Naive thymus-derived CD4-positive, alpha-beta T cell (primary cell): ENCODE results near the gene FXYD4. TPM values are rescaled to one million over a fixed set of nuclear protein-coding genes. Genes with fewer than 3 reads are reported as not detected.

ENCODE experiments used
- ATAC-seq: fragments of 150-1000 bp; cut with Tn5 transposase; 2 replicates; pipeline ENCODE4 v1.10.0; 2021; ENCODE audit warnings: mild to moderate bottlenecking, moderate library complexity
- CTCF ChIA-PET: fragments of 350-600 bp; sonication (Branson Sonifier 250); formaldehyde crosslinking; loops from one replicate; lab custom pipeline; 2021; ENCODE audit warnings: antibody characterized with exemption; lab: Charles Lee
- POLR2A ChIA-PET: fragments of 350-600 bp; sonication (Branson Sonifier 250); formaldehyde crosslinking; loops from one replicate; lab custom pipeline; 2021; ENCODE audit warnings: antibody characterized with exemption, inconsistent platforms; lab: Charles Lee
- DNase-seq, 9 donors: peaks; one replicate each; pipeline versions ENCODE4 v3.0.0 to v3.0.0-alpha.2; 2020 to 2022; ENCODE audit warnings: mixed read lengths in 1 of 9
- H3K27ac ChIP-seq: one replicate; pipeline ENCODE4 v1.7.0; 2013; ENCODE audit warnings: mild to moderate bottlenecking, low read depth, low read length, moderate library complexity
- H3K27me3 ChIP-seq, 2 donors: one replicate each; pipeline ENCODE4 v1.7.0; 2013; ENCODE audit warnings: low read length in 2 of 2, mild to moderate bottlenecking in 2 of 2, moderate library complexity in 2 of 2; ENCODE audit not compliant: control insufficient read depth in 2 of 2, insufficient read depth in 2 of 2
- H3K36me3 ChIP-seq, 3 experiments: 1 replicate in 2 of 3; 2 replicates in 1 of 3; pipeline ENCODE4 v1.7.0; 2013; ENCODE audit warnings: low read length in 3 of 3, mild to moderate bottlenecking in 3 of 3, moderate library complexity in 1 of 3; ENCODE audit not compliant: insufficient read depth in 3 of 3, control insufficient read depth in 2 of 3
- H3K4me1 ChIP-seq, 2 donors: one replicate each; pipeline ENCODE4 v1.7.0; 2013; ENCODE audit warnings: low read length in 2 of 2, mild to moderate bottlenecking in 2 of 2, moderate library complexity in 1 of 2; ENCODE audit not compliant: control insufficient read depth in 2 of 2, insufficient read depth in 2 of 2
- H3K4me3 ChIP-seq: 2 replicates; pipeline ENCODE4 v1.7.0; 2013; ENCODE audit warnings: mild to moderate bottlenecking, low read length
- H3K9me3 ChIP-seq, 3 experiments: 1 replicate in 2 of 3; 2 replicates in 1 of 3; pipeline ENCODE4 v1.7.0; 2013; ENCODE audit warnings: low read length in 3 of 3; ENCODE audit not compliant: control insufficient read depth in 2 of 3
- H3K27ac Mint-ChIP-seq, 9 donors: one replicate each; pipeline ENCODE4 v1.8.0; 2020 to 2022; ENCODE audit warnings: mixed read lengths in 9 of 9, mild to moderate bottlenecking in 8 of 9, moderate library complexity in 5 of 9, inconsistent platforms in 2 of 9
- H3K27me3 Mint-ChIP-seq, 5 donors: one replicate each; pipeline ENCODE4 v1.8.0; 2021 to 2022; ENCODE audit warnings: mixed read lengths in 5 of 5, mild to moderate bottlenecking in 1 of 5
- H3K36me3 Mint-ChIP-seq, 5 donors: one replicate each; pipeline ENCODE4 v1.8.0; 2020 to 2022; ENCODE audit warnings: mixed read lengths in 5 of 5, mild to moderate bottlenecking in 3 of 5, inconsistent platforms in 1 of 5
- H3K4me1 Mint-ChIP-seq, 7 donors: one replicate each; pipeline ENCODE4 v1.8.0; 2020 to 2022; ENCODE audit warnings: mixed read lengths in 7 of 7, mild to moderate bottlenecking in 3 of 7, inconsistent platforms in 1 of 7
- H3K4me3 Mint-ChIP-seq, 10 donors: one replicate each; pipeline ENCODE4 v1.8.0; 2020 to 2022; ENCODE audit warnings: mild to moderate bottlenecking in 10 of 10, mixed read lengths in 10 of 10, moderate library complexity in 6 of 10, inconsistent platforms in 2 of 10
- H3K9me3 Mint-ChIP-seq, 11 donors: one replicate each; pipeline ENCODE4 v1.8.0; 2020 to 2022; ENCODE audit warnings: mixed read lengths in 11 of 11, mild to moderate bottlenecking in 4 of 11, inconsistent platforms in 1 of 11, moderate library complexity in 1 of 11
- intact Hi-C, 2 donors: fragments of 100-400 bp; cut with micrococcal nuclease; formaldehyde crosslinking; loops; one replicate each; pipeline ENCODE4 v1.15.1; 2023
- polyA plus RNA-seq, 2 donors: library from polyadenylated mRNA; unstranded; fragments of 300-500 nt; fragmentation: Illumina TruSeq; gene quantifications; one replicate each; pipeline ENCODE4 v1.2.3, GENCODE V29; 2021
- total RNA-seq, 6 experiments: library from RNA in 5 of 6; stranded (reverse) in 5 of 6; gene quantifications; 1 replicate in 5 of 6; 2 replicates in 1 of 6; pipeline ENCODE4 v1.2.3 and lab custom pipeline; 2021 to 2026

FXYD4 gene
- total and polyA plus RNA-seq, 7 experiments from 2014 or later: not detected

DNA sequence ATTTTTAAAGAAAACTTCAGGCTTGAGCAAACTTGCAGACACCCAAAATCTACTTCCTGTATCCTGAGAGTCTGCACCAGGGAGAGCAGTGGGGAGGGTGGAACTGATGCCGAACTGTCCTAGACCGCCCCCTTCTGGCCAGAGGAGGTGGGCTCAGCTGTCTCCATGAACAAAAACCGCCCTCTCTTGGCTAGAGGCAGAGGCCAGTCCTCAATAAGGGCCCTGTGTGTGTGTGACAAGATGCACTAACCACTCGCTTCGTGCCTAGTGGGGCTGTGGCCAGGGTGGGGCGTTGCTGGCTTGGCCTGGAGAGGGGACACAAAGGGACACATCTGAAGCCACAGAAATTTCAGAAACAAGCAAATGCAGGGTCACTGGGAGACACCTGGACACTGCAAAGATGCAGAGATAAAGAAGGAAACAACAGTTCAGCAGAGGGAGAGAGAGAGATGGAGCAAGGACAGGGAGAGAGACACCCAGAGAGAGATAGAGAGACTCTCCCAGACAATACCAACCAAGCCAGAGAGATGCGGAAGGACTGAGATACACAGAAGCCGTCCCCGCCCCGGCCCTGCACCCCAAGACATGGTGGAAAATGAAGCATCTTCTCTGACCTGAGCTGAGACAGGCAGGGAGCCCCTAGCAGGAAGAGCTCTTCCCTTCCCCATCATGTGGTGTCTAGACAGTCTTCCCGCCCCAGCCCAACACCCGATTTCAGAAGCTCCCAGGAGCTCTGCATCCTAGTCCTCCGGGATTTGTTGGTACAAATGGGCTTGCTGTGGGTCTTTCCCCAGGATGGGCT, 22.7 kb upstream of the FXYD4 start:
- intact Hi-C loops: loop anchor here (1.0 to 2.0 kb wide), 9 partner anchors 16 to 482 kb away; partner anchors contain the start of gene CSGALNACT2 (in 1 of the 2)
- Mint-ChIP-seq H3K4me3 (peak overlapping the region in 1 of 10 donors; percentile 6), H3K27ac (peak overlapping the region in 5 of 9 donors; percentile 4 to 53 (median 36))

GRCh38 chr10:43350156-43350555, 21.3 kb upstream of the FXYD4 start:
- Mint-ChIP-seq H3K27ac (peak overlapping the region in 1 of 9 donors; percentile 29), H3K4me1 (peaks cover 6 to 37% (median 13%) of the 10 kb centered on the region in 7 donors), H3K4me3 (no peak overlapping the region), H3K9me3 (peaks cover 0 to 2% (median 0%) of the 10 kb centered on the region in 11 donors), H3K27me3 (peaks cover 0 to 27% (median 6%) of the 10 kb centered on the region in 5 donors), H3K36me3 (peaks cover 0 to 5% (median 0%) of the 10 kb centered on the region in 5 donors)
- no peak for DNase-seq
- Histone ChIP-seq H3K27ac (no peak overlapping the region), H3K27me3 (no peaks in the 10 kb centered on the region), H3K9me3 (no peaks in the 10 kb centered on the region), H3K36me3 (no peaks in the 10 kb centered on the region), H3K4me3 (no peak overlapping the region), H3K4me1 (peaks cover 9% of the 10 kb centered on the region in 2 donors)
- ATAC-seq: no peak
- intact Hi-C loops: no loop called here
- ChIA-PET CTCF (interaction anchor here (2.9 to 4.6 kb wide), 2 partner anchors 57 to 62 kb away, joined by 20 to 76 read pairs; no protein-coding TSS in a partner anchor), POLR2A (interaction anchor here (1.1 to 2.1 kb wide), 3 partner anchors 12 to 46 kb away, joined by 3 to 7 read pairs (median 3); no protein-coding TSS in a partner anchor)

More for the DNA sequence above, 22.7 kb upstream of the FXYD4 start:
- DNase-seq: peak; percentile 72 to 86 (median 83)
- Histone ChIP-seq H3K27ac (no peak overlapping the region), H3K9me3 (no peaks in the 10 kb centered on the region), H3K4me3 (no peak overlapping the region), H3K4me1 (peaks cover 9% of the 10 kb centered on the region in 2 donors), H3K27me3 (no peaks in the 10 kb centered on the region), H3K36me3 (no peaks in the 10 kb centered on the region)
- H3K4me1 Mint-ChIP-seq: peaks cover 9 to 42% (median 13%) of the 10 kb centered on the region in 7 donors
- ChIA-PET POLR2A (interaction anchor here (0.6 to 2.3 kb wide), 7 partner anchors 14 to 210 kb away, joined by 3 to 18 read pairs (median 4); no protein-coding TSS in a partner anchor), CTCF (interaction anchor here (0.5 to 4.6 kb wide), 14 partner anchors 8 to 146 kb away, joined by 3 to 76 read pairs (median 4); no protein-coding TSS in a partner anchor)
- peaks cover 0 to 2% (median 0%) of the 10 kb centered on the region in 11 donors for H3K9me3 Mint-ChIP-seq
- peaks cover 0 to 22% (median 6%) of the 10 kb centered on the region in 5 donors for H3K27me3 Mint-ChIP-seq
- peaks cover 0 to 5% (median 0%) of the 10 kb centered on the region in 5 donors for H3K36me3 Mint-ChIP-seq
- ATAC-seq: peak; percentile 100

DNA sequence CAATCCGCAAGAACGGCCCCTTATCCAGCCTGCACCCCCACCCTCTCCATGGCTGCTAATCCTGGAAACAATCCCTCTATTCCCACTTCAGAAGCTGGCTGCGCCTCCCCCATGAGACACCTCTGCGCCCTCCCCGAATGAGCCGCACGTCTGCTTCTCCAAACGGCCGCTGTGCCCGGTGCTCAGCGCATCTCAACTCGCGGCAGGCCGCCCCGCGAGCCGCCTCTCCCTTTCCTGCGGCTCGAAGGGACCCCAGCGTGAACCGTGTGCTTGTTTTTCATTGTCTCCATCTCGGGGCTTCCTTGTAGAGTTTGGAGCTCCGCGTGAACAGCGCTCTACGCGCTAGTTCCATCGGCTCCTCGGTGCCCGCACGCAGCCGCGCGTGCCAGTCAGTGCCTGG, 20.8 kb upstream of the FXYD4 start:
- peaks cover 0 to 2% (median 0%) of the 10 kb centered on the region in 11 donors for H3K9me3 Mint-ChIP-seq
- H3K4me1 ChIP-seq: peaks cover 9% of the 10 kb centered on the region in 2 donors
- ChIA-PET CTCF (interaction anchor here (0.5 to 4.6 kb wide), 4 partner anchors 9 to 424 kb away, joined by 4 to 76 read pairs (median 4); no protein-coding TSS in a partner anchor), POLR2A (interaction anchor here (0.7 to 2.1 kb wide), 6 partner anchors 11 to 211 kb away, joined by 3 to 7 read pairs (median 4); no protein-coding TSS in a partner anchor)
- ATAC-seq: no peak
- H3K4me3 ChIP-seq: no peak overlapping the region
- no peaks in the 10 kb centered on the region for H3K36me3 ChIP-seq
- no peak for DNase-seq
- H3K4me1 Mint-ChIP-seq: peaks cover 8 to 39% (median 14%) of the 10 kb centered on the region in 7 donors
- no peaks in the 10 kb centered on the region for H3K9me3 ChIP-seq
- H3K27me3 Mint-ChIP-seq: peaks cover 0 to 27% (median 6%) of the 10 kb centered on the region in 5 donors
- intact Hi-C loops: no loop called here
- peak overlapping the region in 2 of 9 donors; percentile 5 to 31 for H3K27ac Mint-ChIP-seq
- H3K27me3 ChIP-seq: no peaks in the 10 kb centered on the region
- H3K36me3 Mint-ChIP-seq: peaks cover 0 to 5% (median 0%) of the 10 kb centered on the region in 5 donors
- H3K27ac ChIP-seq: no peak overlapping the region
- peak overlapping the region in 7 of 10 donors; percentile 9 to 70 (median 40) for H3K4me3 Mint-ChIP-seq

- DNase-seq: no peak
- Mint-ChIP-seq H3K27me3 (peaks cover 0 to 27% (median 6%) of the 10 kb centered on the region in 5 donors), H3K27ac (no peak overlapping the region), H3K36me3 (peaks cover 0 to 6% (median 0%) of the 10 kb centered on the region in 5 donors), H3K4me1 (peaks cover 9 to 45% (median 18%) of the 10 kb centered on the region in 7 donors), H3K4me3 (no peak overlapping the region), H3K9me3 (peaks cover 0 to 2% (median 0%) of the 10 kb centered on the region in 11 donors)
- Histone ChIP-seq H3K4me1 (peaks cover 9% of the 10 kb centered on the region in 2 donors), H3K27ac (no peak overlapping the region), H3K9me3 (no peaks in the 10 kb centered on the region), H3K4me3 (no peak overlapping the region), H3K36me3 (no peaks in the 10 kb centered on the region), H3K27me3 (no peaks in the 10 kb centered on the region)
- intact Hi-C loops: no loop called here
- no peak for ATAC-seq
- CTCF ChIA-PET: interaction anchor here (0.6 to 4.6 kb wide), 3 partner anchors 9 to 425 kb away, joined by 4 to 76 read pairs (median 5); no protein-coding TSS in a partner anchor
- POLR2A ChIA-PET: interaction anchor here (0.6 to 2.1 kb wide), 7 partner anchors 10 to 212 kb away, joined by 3 to 7 read pairs (median 3); no protein-coding TSS in a partner anchor
Measured at GRCh38 chr10:43351301-43351700, 20.1 kb upstream of the FXYD4 start.

- Histone ChIP-seq H3K27me3 (no peaks in the 10 kb centered on the region), H3K36me3 (no peaks in the 10 kb centered on the region), H3K9me3 (no peaks in the 10 kb centered on the region), H3K4me1 (peaks cover 7 to 8% of the 10 kb centered on the region in 2 donors), H3K4me3 (no peak overlapping the region), H3K27ac (no peak overlapping the region)
- ATAC-seq: no peak
- Mint-ChIP-seq H3K36me3 (peaks cover 0 to 6% (median 0%) of the 10 kb centered on the region in 5 donors), H3K27ac (no peak overlapping the region), H3K4me3 (no peak overlapping the region), H3K9me3 (peaks cover 0 to 2% (median 0%) of the 10 kb centered on the region in 11 donors), H3K27me3 (peaks cover 0 to 27% (median 6%) of the 10 kb centered on the region in 5 donors), H3K4me1 (peaks cover 8 to 43% (median 17%) of the 10 kb centered on the region in 7 donors)
- intact Hi-C loops: no loop called here
- CTCF ChIA-PET: interaction anchor here (0.7 to 2.1 kb wide), 4 partner anchors 9 to 148 kb away, joined by 3 to 10 read pairs (median 4); no protein-coding TSS in a partner anchor
- POLR2A ChIA-PET: interaction anchor here (0.6 to 1.5 kb wide), 3 partner anchors 9 to 60 kb away, joined by 4 to 6 read pairs (median 4); no protein-coding TSS in a partner anchor
- DNase-seq: no peak
Measured at GRCh38 chr10:43352951-43353350, 18.5 kb upstream of the FXYD4 start.
